ENCODE measurements around the gene BEST2. TPM values are rescaled to one million over a fixed set of nuclear protein-coding genes. Genes with fewer than 3 reads are reported as not detected.
A peak's percentile ranks its signal among the peaks of the same experiment; 100 is the strongest.

BEST2 gene
- total RNA-seq, 4 donors from 2014 or later = 0.14 to 0.29 TPM; not detected in 2

DNA sequence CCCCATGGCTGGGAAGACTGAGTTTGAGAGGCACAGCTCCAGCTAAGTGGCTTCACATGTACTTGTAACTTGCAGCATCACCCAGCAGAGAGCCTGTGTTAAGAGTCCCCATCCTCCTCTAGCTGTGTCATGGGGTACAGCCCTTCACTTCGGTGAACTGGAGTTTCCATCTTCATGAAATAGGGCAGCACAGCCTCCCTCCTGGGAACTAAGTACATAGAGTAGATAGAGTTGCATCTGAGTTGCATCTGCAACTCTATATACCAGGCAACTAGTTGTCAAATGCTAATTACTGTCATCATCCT, 48.8 kb downstream of the BEST2 start:
- Histone ChIP-seq H3K4me1 (peaks cover 0 to 8% of the 10 kb centered on the region in 2 donors), H3K36me3 (no peaks in the 10 kb centered on the region), H3K4me3 (peak overlapping the region in 1 of 2 donors; percentile 84), H3K9me3 (no peaks in the 10 kb centered on the region), H3K27ac (peak overlapping the region; percentile 56 to 86), H3K27me3 (no peaks in the 10 kb centered on the region)
- TF ChIP-seq POLR2A (IDR thresholded peaks at IDR 0.05) = no peak
- TF ChIP-seq, protein P1, sequence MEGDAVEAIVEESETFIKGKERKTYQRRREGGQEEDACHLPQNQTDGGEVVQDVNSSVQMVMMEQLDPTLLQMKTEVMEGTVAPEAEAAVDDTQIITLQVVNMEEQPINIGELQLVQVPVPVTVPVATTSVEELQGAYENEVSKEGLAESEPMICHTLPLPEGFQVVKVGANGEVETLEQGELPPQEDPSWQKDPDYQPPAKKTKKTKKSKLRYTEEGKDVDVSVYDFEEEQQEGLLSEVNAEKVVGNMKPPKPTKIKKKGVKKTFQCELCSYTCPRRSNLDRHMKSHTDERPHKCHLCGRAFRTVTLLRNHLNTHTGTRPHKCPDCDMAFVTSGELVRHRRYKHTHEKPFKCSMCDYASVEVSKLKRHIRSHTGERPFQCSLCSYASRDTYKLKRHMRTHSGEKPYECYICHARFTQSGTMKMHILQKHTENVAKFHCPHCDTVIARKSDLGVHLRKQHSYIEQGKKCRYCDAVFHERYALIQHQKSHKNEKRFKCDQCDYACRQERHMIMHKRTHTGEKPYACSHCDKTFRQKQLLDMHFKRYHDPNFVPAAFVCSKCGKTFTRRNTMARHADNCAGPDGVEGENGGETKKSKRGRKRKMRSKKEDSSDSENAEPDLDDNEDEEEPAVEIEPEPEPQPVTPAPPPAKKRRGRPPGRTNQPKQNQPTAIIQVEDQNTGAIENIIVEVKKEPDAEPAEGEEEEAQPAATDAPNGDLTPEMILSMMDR (IDR thresholded peaks at IDR 0.05) = no peak
- DNase-seq = no peak
- intact Hi-C loops (cut with DNase I; ENCODE audit: low total_unique reads) = loop anchor here (5.0 kb wide), 1 partner anchor 33 kb away; no protein-coding TSS in a partner anchor

DNA sequence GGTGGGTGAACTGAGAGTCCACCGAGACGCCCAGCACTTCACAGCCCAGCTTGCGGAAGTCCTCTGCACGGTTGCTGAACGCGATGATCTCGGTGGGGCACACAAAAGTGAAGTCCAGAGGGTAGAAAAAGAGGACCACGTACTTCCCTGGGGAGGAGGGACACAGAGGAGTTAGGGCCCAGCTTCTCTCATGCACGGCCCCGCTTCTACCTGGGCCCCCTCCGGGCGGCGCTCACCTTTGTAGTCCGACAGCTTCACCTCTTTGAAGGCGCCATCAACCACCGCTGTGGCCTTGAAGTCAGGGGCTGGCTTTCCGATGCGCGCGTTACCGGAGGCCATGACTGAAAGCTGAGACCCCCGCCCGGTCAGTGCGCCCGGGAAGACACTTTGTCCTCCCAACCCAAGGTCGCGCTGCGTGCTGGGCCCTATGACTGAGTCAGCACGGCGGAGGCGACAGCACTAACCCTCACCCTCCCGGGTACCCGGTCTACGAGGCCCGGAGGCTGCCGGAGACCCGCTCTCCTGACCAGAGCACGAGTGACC, 49.4 kb downstream of the BEST2 start:
- intact Hi-C loops (cut with DNase I; ENCODE audit: low total_unique reads) = loop anchor here (5.0 kb wide), 1 partner anchor 34 kb away; no protein-coding TSS in a partner anchor

DNA sequence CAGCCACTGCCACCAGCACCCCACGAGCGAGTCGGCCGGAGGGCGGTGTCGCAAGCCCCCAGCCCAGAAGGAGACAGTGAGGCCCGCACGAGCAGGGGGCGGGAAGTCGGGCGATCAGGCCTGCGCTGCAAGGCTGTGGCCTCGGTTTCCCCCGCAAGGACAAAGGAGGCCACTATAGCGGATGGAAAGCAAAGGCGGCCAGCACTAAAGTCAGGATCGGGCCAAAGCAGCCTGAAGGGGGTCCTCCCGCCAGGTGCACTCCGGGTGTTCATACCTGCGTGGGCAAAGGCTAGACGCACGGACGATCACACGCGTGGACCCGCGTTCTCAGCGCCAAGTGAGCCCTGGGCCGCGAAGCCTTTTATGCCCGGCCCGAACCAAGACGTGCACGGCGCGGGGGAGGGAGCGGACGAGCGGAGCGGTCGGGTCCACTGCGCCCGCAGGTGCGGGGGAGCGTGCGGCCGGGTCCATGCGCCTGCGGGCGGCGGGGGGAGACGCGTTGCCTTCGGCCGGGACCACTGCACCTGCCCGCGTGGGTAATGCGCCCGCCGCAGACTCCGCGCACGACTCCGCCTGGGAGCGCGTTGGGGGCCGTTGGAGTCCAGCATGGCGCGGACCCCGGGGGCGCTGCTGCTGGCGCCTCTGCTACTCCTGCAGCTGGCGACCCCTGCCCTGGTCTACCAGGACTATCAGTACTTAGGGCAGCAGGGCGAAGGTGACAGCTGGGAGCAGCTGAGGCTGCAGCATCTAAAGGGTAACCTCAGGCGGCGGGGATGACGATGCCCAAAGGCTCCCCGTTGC, 50.1 kb downstream of the BEST2 start, which contains the start of the genes PRDX2 and THSD8:
PRDX2 (minus strand) TSS at position 335 of the 801 bp plus-strand sequence. CDS start 539 bp downstream, outside the sequence.
THSD8 (plus strand) TSS at position 604 of the 801 bp plus-strand sequence; CDS start at position 607, 3 bp downstream.
- intact Hi-C loops (cut with DNase I; ENCODE audit: low total_unique reads) = loop anchor here (5.0 kb wide), 1 partner anchor 34 kb away; no protein-coding TSS in a partner anchor
- Histone ChIP-seq H3K27me3 (no peaks in the 10 kb centered on the region), H3K27ac (peak within 1 kb of the TSS; percentile 56 to 86), H3K9me3 (no peaks in the 10 kb centered on the region), H3K4me1 (peaks cover 0 to 9% of the 10 kb centered on the region in 2 donors), H3K4me3 (peak within 1 kb of the TSS; percentile 55 to 84), H3K36me3 (no peaks in the 10 kb centered on the region)
- peak; percentile 72 to 80 for DNase-seq
- peak; percentile 72 to 77 for TF ChIP-seq POLR2A (IDR thresholded peaks at IDR 0.05)
- TF ChIP-seq, protein P1 (IDR thresholded peaks at IDR 0.05) = peak in 2 of 4 experiments; percentile 18 to 19

More for the DNA sequence above, 49.4 kb downstream of the BEST2 start:
- H3K4me1 ChIP-seq = peaks cover 0 to 8% of the 10 kb centered on the region in 2 donors
- no peaks in the 10 kb centered on the region for H3K27me3 ChIP-seq
- no peaks in the 10 kb centered on the region for H3K36me3 ChIP-seq
- peak overlapping the region; percentile 56 to 86 for H3K27ac ChIP-seq
- TF ChIP-seq, protein P1 (IDR thresholded peaks at IDR 0.05) = no peak
- no peak for TF ChIP-seq POLR2A (IDR thresholded peaks at IDR 0.05)
- no peaks in the 10 kb centered on the region for H3K9me3 ChIP-seq
- DNase-seq = no peak
- H3K4me3 ChIP-seq = peak overlapping the region; percentile 55 to 84

DNA sequence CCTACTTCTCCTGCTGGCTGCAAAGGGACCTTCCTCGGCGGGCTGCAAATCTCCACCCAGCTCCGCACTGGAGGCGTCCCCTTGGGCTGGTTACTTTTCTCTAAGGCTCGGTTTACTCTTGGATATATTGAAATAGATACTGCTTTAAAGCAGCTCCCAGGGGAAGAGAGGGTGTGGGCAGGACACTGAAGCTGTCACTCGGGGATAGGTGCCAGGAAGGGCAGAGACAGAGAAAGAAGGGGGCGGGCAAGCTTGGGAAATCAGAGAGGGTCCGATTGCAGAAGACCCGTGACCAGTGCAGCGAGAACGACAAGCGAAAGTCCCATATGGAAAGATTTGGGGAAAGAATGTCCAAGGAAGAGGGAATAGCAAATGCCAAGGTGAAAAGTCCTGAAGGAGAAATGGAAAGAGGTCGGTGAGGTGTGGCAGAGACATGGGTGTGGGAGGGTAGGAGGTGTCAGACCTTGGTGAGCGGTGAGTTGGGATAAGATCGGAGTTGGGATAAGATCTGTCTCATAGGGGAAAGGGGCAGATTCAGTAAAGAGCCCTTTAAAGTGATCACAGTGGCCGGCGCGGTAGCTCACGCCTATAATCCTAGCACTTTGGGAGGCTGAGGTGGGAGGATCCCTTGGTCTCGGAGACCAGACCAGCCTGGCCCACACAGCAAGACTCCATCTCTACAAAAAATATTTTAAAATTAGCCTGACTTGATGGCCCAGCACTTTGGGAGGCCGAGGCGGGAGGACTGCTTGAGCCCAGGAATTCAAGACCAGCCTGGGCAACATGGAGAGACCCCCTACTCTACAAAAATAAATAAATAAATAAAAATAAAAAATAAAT, 50.9 kb downstream of the BEST2 start:
- Histone ChIP-seq H3K9me3 (no peaks in the 10 kb centered on the region), H3K4me3 (peak overlapping the region; percentile 55 to 84), H3K27me3 (no peaks in the 10 kb centered on the region), H3K4me1 (peaks cover 0 to 15% of the 10 kb centered on the region in 2 donors), H3K27ac (peak overlapping the region; percentile 56 to 86), H3K36me3 (no peaks in the 10 kb centered on the region)
- intact Hi-C loops (cut with DNase I; ENCODE audit: low total_unique reads) = loop anchor here (5.0 kb wide), 1 partner anchor 35 kb away; no protein-coding TSS in a partner anchor
- DNase-seq = no peak
- no peak for TF ChIP-seq POLR2A (IDR thresholded peaks at IDR 0.05)
- TF ChIP-seq, protein P1 (IDR thresholded peaks at IDR 0.05) = no peak
